ENCODE measurements around the gene PSD. TPM values are rescaled to one million over a fixed set of nuclear protein-coding genes. Genes with fewer than 3 reads are reported as not detected.

Gene PSD
- total RNA-seq, 2 experiments from 2014 or later, result 9.1 to 11.2 TPM

DNA sequence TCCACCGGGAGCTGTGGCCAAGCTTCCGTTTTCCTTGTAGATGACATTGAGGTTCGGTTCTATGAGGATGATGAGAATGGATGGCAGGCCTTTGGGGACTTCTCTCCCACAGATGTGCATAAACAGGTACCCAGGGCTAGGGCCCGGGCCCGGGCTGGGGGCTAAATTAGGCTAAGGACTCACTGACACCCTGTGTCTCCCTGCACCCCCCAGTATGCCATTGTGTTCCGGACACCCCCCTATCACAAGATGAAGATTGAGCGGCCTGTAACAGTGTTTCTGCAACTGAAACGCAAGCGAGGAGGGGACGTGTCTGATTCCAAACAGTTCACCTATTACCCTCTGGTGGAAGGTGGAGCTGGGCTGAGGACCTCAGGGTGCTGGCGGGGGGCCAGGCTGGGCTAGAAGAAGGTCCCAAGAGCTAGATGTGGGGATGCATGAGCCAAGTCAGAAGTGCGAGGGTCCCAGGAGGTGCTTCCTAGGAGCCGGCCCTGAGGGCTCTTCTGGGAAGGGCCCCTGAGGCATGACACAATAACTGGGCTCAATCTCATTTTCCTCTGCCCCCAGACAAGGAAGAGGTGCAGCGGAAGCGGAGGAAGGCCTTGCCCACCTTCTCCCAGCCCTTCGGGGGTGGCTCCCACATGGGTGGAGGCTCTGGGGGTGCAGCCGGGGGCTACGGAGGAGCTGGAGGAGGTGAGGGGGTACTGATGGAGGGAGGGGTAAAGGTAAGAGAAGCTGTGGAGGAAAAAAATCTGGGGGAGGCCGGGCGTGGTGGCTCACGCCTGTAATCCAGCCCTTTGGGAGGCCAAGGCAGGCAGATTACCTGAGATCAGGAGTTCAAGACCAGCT is 20.2 kb downstream of the PSD start:
- Mint-ChIP-seq H3K27ac (peak overlapping the region; percentile 98), H3K4me1 (peaks cover 42% of the 10 kb centered on the region), H3K4me3 (peak overlapping the region; percentile 95), H3K36me3 (ENCODE audit: low read depth) (peaks cover 62% of the 10 kb centered on the region), H3K9me3 (ENCODE audit: low read depth) (no peaks in the 10 kb centered on the region), H3K27me3 (no peaks in the 10 kb centered on the region)
- ChIA-PET POLR2A (interaction anchor here (1.4 kb wide), 1 partner anchor 22 kb away, joined by 6 read pairs; the partner anchor contains the start of gene FBXL15), CTCF (interaction anchor here (0.6 to 7.6 kb wide), 20 partner anchors 9 to 1335 kb away, joined by 3 to 67 read pairs (median 6); partner anchors contain the start of genes C10orf95, FBXL15, SUFU and TRIM8)
- intact Hi-C loops (cut with DNase I, micrococcal nuclease), result loop anchor here (1.0 to 10.0 kb wide), 9 partner anchors 11 to 566 kb away; partner anchors contain the start of genes CUEDC2 (in 2 of the 2) and TRIM8 (in 1 of the 2)
- DNase-seq (peak; percentile 18), ATAC-seq (no peak)

DNA sequence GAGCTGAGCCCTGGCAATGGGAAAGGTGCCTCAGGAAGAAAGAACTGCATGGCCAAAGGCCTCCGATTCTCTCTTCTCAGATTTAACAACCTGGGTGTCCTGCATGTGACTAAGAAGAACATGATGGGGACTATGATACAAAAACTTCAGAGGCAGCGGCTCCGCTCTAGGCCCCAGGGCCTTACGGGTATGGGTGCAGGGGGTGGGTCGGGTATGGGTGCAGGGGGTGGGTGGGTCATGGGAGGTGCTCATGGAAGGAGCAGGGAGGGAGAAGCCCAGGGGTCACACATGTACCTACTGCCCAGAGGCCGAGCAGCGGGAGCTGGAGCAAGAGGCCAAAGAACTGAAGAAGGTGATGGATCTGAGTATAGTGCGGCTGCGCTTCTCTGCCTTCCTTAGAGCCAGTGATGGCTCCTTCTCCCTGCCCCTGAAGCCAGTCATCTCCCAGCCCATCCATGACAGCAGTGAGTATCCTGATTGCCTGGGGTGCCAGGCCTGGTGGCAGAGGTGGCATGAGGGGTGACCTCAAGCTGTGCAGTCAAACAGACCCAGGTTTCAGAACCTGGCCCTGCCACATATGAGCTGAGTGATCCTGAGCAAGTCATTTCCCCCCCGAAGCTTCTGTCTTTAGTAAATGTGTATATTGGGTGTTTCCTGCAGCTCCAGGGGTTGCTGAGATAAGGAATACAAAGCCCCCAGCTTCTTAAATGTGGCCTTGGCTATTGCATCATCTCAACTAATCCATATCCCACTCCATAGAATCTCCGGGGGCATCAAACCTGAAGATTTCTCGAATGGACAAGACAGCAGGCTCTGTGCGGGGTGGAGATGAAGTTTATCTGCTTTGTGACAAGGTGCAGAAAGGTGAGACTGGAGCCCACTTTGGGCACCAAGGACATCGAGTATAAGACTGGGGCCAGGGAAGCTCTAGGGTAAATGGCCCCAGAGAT is 21.1 kb downstream of the PSD start:
- H3K36me3 Mint-ChIP-seq (ENCODE audit: low read depth), result peaks cover 62% of the 10 kb centered on the region
- CTCF ChIA-PET, result interaction anchor here (0.6 to 7.6 kb wide), 10 partner anchors 9 to 265 kb away, joined by 3 to 67 read pairs (median 8); partner anchors contain the start of genes FBXL15 and PPRC1

DNA sequence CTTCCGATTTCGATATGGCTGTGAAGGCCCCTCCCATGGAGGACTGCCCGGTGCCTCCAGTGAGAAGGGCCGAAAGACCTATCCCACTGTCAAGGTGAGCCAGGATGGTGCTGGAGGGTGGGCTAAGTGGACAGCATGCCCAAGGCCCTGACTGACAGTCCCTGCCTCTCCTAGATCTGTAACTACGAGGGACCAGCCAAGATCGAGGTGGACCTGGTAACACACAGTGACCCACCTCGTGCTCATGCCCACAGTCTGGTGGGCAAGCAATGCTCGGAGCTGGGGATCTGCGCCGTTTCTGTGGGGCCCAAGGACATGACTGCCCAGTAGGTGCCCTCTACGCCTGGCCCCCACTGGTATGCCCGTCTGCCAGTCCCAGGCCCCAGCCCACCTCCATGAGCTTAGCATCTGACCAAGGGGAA is 21.8 kb downstream of the PSD start:
- H3K4me1 Mint-ChIP-seq, result peaks cover 54% of the 10 kb centered on the region
- CTCF ChIA-PET, result interaction anchor here (1.1 to 7.6 kb wide), 5 partner anchors 10 to 264 kb away, joined by 3 to 67 read pairs (median 16); partner anchors contain the start of genes FBXL15 and PPRC1
- intact Hi-C loops (cut with DNase I, micrococcal nuclease), result loop anchor here (5.0 to 10.0 kb wide), 4 partner anchors 36 to 564 kb away; partner anchors contain the start of genes CUEDC2 (in 1 of the 2) and TRIM8 (in 1 of the 2)

More for the DNA sequence above, 21.1 kb downstream of the PSD start:
- DNase-seq, result peak; percentile 36
- Mint-ChIP-seq H3K27ac (peak overlapping the region; percentile 98), H3K27me3 (no peaks in the 10 kb centered on the region), H3K9me3 (ENCODE audit: low read depth) (no peaks in the 10 kb centered on the region), H3K4me3 (peak overlapping the region; percentile 95), H3K4me1 (peaks cover 49% of the 10 kb centered on the region)
- no peak for ATAC-seq
- intact Hi-C loops (cut with DNase I, micrococcal nuclease), result loop anchor here (5.0 to 10.0 kb wide), 4 partner anchors 35 to 565 kb away; partner anchors contain the start of genes CUEDC2 (in 1 of the 2) and TRIM8 (in 1 of the 2)
- POLR2A ChIA-PET, result interaction anchor here (0.9 to 1.4 kb wide), 2 partner anchors 10 to 23 kb away, joined by 6 read pairs; partner anchors contain the start of gene FBXL15

DNA sequence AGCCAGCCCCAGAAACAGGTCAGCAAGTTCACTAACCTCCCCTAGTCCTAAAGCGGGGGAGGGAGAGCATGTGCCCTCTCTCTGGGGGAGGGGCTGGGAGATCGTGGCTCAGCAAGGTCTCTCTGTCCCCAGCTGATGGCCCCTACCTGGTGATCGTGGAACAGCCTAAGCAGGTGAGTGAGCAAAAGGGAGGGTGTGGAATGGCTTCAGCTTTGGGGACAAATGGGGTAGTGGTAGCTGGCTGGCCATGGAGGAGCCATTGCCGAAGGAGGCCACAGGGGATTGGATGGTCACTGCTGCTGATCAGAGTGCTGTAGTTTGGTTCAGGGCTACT is 22.3 kb downstream of the PSD start:
- Mint-ChIP-seq H3K9me3 (ENCODE audit: low read depth) (no peaks in the 10 kb centered on the region), H3K4me1 (peaks cover 54% of the 10 kb centered on the region), H3K27ac (peak overlapping the region; percentile 98), H3K4me3 (peak overlapping the region; percentile 95), H3K27me3 (no peaks in the 10 kb centered on the region), H3K36me3 (ENCODE audit: low read depth) (peaks cover 59% of the 10 kb centered on the region)
- intact Hi-C loops (cut with DNase I, micrococcal nuclease), result loop anchor here (5.0 to 10.0 kb wide), 4 partner anchors 36 to 564 kb away; partner anchors contain the start of genes CUEDC2 (in 1 of the 2) and TRIM8 (in 1 of the 2)
- POLR2A ChIA-PET, result interaction anchor here (1.1 kb wide), 1 partner anchor 54 kb away, joined by 3 read pairs; no protein-coding TSS in a partner anchor
- CTCF ChIA-PET, result interaction anchor here (0.7 to 7.6 kb wide), 6 partner anchors 11 to 466 kb away, joined by 3 to 67 read pairs (median 23); partner anchors contain the start of genes FBXL15 and PPRC1
- no peak for ATAC-seq
- peak; percentile 46 for DNase-seq

More for the DNA sequence above, 21.8 kb downstream of the PSD start:
- Mint-ChIP-seq H3K36me3 (ENCODE audit: low read depth) (peaks cover 62% of the 10 kb centered on the region), H3K4me3 (peak overlapping the region; percentile 95), H3K27me3 (no peaks in the 10 kb centered on the region), H3K27ac (peak overlapping the region; percentile 98), H3K9me3 (ENCODE audit: low read depth) (no peaks in the 10 kb centered on the region)
- ATAC-seq, result no peak
- DNase-seq, result no peak
- POLR2A ChIA-PET, result interaction anchor here (0.9 kb wide), 1 partner anchor 11 kb away, joined by 6 read pairs; no protein-coding TSS in a partner anchor

DNA sequence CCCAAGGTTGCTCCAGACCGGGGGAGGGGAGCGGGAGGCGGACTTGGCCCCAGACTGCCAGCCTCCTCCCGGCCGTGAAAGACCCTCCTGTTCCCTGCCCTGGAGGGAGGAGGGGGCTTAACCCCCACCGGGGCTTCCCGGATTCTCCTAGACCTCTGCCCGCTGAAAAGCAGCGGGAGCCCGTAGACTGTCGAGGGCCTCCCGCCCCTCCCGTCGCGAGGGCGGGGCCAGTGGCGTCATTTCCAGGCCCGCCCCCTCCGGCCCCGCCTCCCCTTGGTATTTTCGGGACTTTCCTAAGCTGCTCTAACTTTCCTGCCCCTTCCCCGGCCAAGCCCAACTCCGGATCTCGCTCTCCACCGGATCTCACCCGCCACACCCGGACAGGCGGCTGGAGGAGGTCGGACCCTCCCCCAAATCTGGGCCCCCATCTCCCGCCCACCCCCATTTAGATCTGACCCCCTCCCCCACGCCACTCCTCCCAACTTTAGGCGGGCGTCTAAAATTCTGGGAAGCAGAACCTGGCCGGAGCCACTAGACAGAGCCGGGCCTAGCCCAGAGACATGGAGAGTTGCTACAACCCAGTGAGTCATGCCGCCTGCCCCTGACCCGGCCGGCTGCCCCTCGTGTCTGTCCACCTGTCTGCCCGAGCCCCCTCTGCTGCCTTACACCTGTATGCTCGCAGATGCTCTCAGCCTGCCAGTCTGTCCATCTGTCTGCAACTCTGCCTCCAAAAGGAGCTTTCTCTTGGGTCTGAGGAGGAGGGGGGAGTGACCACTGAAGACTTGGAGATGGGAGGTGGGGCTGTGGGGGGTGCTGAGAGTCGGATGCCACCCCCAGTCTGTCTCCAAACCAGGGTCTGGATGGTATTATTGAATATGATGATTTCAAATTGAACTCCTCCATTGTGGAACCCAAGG is 22.9 kb downstream of the PSD start, which contains the start of gene NFKB2:
NFKB2 (plus strand) TSS at position 306 of the 917 bp plus-strand sequence; CDS start at position 561, 255 bp downstream.
- Mint-ChIP-seq H3K4me3 (peak within 1 kb of the TSS; percentile 95), H3K4me1 (peaks cover 54% of the 10 kb centered on the region), H3K27me3 (no peaks in the 10 kb centered on the region), H3K36me3 (ENCODE audit: low read depth) (peaks cover 54% of the 10 kb centered on the region), H3K9me3 (ENCODE audit: low read depth) (no peaks in the 10 kb centered on the region), H3K27ac (peak within 1 kb of the TSS; percentile 98)
- ChIA-PET POLR2A (interaction anchor here (0.6 to 2.7 kb wide), 15 partner anchors 12 to 659 kb away, joined by 3 to 11 read pairs (median 4); partner anchors contain the start of genes C10orf95, CUEDC2, GBF1 and NOLC1), CTCF (interaction anchor here (0.5 to 7.6 kb wide), 17 partner anchors 8 to 566 kb away, joined by 3 to 67 read pairs (median 5); partner anchors contain the start of genes ACTR1A, C10orf95, CUEDC2 and ELOVL3)
- intact Hi-C loops (cut with DNase I, micrococcal nuclease), result loop anchor here (1.0 to 10.0 kb wide), 10 partner anchors 13 to 563 kb away; partner anchors contain the start of genes CUEDC2 (in 1 of the 2), ELOVL3 (in 1 of the 2), PITX3 (in 1 of the 2) and TRIM8 (in 1 of the 2)
- peak; percentile 95 for DNase-seq
- ATAC-seq, result peak; percentile 24

DNA sequence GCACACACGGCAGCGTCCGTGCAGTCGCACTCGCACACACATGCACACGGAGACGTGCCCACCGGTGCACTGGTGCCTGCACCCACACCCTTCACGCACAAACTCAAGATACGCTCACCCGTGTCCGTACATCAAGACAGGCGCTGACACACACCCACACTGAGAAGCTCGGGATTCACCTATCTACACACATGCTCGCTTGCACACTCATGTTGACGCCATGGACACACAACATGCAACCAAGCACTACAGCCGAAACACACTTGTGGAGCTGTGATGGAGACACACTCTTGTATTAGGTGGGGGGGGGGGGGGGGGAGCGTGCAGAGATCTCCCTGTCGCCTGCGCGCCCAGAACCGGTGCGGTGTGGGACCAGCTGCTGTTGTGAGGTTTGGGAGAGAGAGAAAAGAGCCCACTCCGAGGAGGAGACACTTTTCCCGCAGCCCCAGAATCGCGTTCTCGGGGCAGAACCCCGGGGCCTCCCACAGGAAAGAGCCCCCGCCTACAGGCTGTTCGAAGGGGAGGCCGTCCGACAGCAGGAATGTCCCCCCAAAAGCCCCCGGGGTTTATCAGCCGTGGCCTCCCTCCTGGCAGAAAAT is 23.7 kb downstream of the PSD start:
- intact Hi-C loops (cut with DNase I, micrococcal nuclease), result loop anchor here (1.0 to 10.0 kb wide), 26 partner anchors 14 to 563 kb away; partner anchors contain the start of genes ACTR1A (in 2 of the 2), CUEDC2 (in 2 of the 2), NOLC1 (in 2 of the 2) and ARL3 (in 1 of the 2)
- DNase-seq, result peak; percentile 79
- Mint-ChIP-seq H3K9me3 (ENCODE audit: low read depth) (no peaks in the 10 kb centered on the region), H3K4me3 (peak overlapping the region; percentile 95), H3K36me3 (ENCODE audit: low read depth) (peaks cover 47% of the 10 kb centered on the region), H3K27ac (peak overlapping the region; percentile 98), H3K27me3 (no peaks in the 10 kb centered on the region), H3K4me1 (peaks cover 46% of the 10 kb centered on the region)
- peak; percentile 23 for ATAC-seq
- CTCF ChIA-PET, result interaction anchor here (0.5 to 7.6 kb wide), 15 partner anchors 9 to 565 kb away, joined by 3 to 67 read pairs (median 5); partner anchors contain the start of genes ACTR1A, C10orf95, CUEDC2 and ELOVL3
- POLR2A ChIA-PET, result interaction anchor here (0.6 to 2.7 kb wide), 13 partner anchors 13 to 659 kb away, joined by 3 to 11 read pairs (median 5); partner anchors contain the start of genes C10orf95, CUEDC2, GBF1 and NOLC1

DNA sequence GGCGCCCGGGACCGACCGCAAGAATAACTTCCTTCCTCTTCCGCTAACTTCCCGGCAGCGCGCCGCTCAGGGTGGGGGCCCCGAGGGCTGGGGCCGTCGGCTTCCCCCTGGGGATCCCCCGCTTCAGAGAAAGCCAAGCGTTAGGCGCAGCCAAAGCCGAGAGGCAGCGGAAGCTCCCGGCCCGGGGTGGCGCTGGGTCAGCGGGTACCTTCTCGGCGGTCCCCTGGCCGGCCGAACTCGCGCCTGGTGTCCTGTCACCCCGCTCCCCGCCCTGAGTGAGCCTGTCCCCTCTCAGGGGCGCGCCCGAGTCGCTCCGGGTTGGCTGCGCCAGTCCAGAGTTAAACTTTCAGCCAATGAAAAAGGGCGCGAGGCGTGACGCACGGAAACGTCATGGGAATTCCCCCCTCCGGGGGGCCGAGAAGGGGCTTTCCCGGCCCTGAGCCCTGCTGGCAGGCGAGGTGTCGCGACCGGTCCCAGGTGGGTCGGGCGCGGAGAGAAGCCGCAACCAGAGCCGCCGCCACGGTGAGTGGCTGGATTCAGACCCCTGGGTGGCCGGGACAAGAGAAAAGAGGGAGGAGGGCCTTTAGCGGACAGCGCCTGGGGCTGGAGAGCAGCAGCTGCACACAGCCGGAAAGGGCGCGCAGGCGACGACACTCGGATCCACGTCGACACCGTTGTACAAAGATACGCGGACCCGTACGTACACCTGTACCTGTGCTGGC is 24.3 kb downstream of the PSD start:
- CTCF ChIA-PET, result interaction anchor here (0.5 to 7.6 kb wide), 24 partner anchors 9 to 243 kb away, joined by 3 to 67 read pairs (median 4); partner anchors contain the start of genes ACTR1A, C10orf95, CUEDC2 and FBXL15
- peak; percentile 99 for DNase-seq
- peaks cover 41% of the 10 kb centered on the region for H3K4me1 Mint-ChIP-seq

More for the DNA sequence above, 24.3 kb downstream of the PSD start:
- intact Hi-C loops (cut with DNase I, micrococcal nuclease), result loop anchor here (1.0 to 10.0 kb wide), 21 partner anchors 15 to 320 kb away; partner anchors contain the start of genes ACTR1A (in 2 of the 2), NOLC1 (in 2 of the 2), ARL3 (in 1 of the 2) and CUEDC2 (in 1 of the 2)
- H3K9me3 Mint-ChIP-seq (ENCODE audit: low read depth), result no peaks in the 10 kb centered on the region
- H3K4me3 Mint-ChIP-seq, result peak overlapping the region; percentile 95
- H3K27ac Mint-ChIP-seq, result peak overlapping the region; percentile 99
- ATAC-seq, result peak; percentile 87
- no peaks in the 10 kb centered on the region for H3K27me3 Mint-ChIP-seq
- peaks cover 41% of the 10 kb centered on the region for H3K36me3 Mint-ChIP-seq (ENCODE audit: low read depth)
- POLR2A ChIA-PET, result interaction anchor here (0.8 to 2.7 kb wide), 13 partner anchors 9 to 242 kb away, joined by 3 to 11 read pairs (median 4); partner anchors contain the start of genes C10orf95, CUEDC2, GBF1 and NOLC1

All from activated CD4-positive, alpha-beta T cell treated with anti-CD3 and anti-CD28 coated beads for 36 hours (primary cell).